C4-2B (cell line): ENCODE measurements around the gene MUC5AC.

Experiments
- H3K27ac ChIP-seq: fragments of 450-650 bp; 2 replicates; pipeline ENCODE4 v1.5.1; 2017
- CTCF ChIP-seq: fragments of 450-650 bp; conservative IDR thresholded peaks from 2 replicates; pipeline ENCODE4 v1.5.1; 2017; ENCODE audit warnings: mild to moderate bottlenecking
- ZFX ChIP-seq: fragments of 450-650 bp; IDR thresholded peaks from 2 replicates; pipeline ENCODE4 v1.6.1; 2017

Gene MUC5AC

GRCh38 chr11:1222491-1223345 lies 65.0 kb downstream of the MUC5AC start, which contains the start of gene MUC5B:
MUC5B (plus strand) TSS chr11:1223066; CDS start chr11:1223124, 58 bp downstream.
- TF ChIP-seq ZFX (no peak), CTCF (no peak)
- no peak within 1 kb of the TSS for H3K27ac ChIP-seq

- no peak overlapping the region for H3K27ac ChIP-seq
- no peak for TF ChIP-seq ZFX
- no peak for TF ChIP-seq CTCF
Measured at GRCh38 chr11:1223346-1224110, 65.8 kb downstream of the MUC5AC start.

GRCh38 chr11:1224111-1224490 lies 66.3 kb downstream of the MUC5AC start:
- no peak overlapping the region for H3K27ac ChIP-seq
- TF ChIP-seq CTCF (no peak), ZFX (no peak)

- TF ChIP-seq ZFX (no peak), CTCF (no peak)
- no peak overlapping the region for H3K27ac ChIP-seq
Measured at GRCh38 chr11:1224491-1225385, 67.0 kb downstream of the MUC5AC start.

- TF ChIP-seq ZFX: no peak
- no peak for TF ChIP-seq CTCF
- no peak overlapping the region for H3K27ac ChIP-seq
Measured at GRCh38 chr11:1225386-1226225, 67.9 kb downstream of the MUC5AC start.

- TF ChIP-seq CTCF (no peak), ZFX (no peak)
- no peak overlapping the region for H3K27ac ChIP-seq
Measured at GRCh38 chr11:1226226-1226985, 68.7 kb downstream of the MUC5AC start.
